Ishikawa (cell line): ENCODE results near the gene MDC1.

Source experiments
- CEBPB ChIP-seq: IDR thresholded peaks from 2 replicates; pipeline ENCODE4 v1.6.1; 2012
- CREB1 ChIP-seq: IDR thresholded peaks from 2 replicates; pipeline ENCODE4 v1.6.1; 2012; ENCODE audit warnings: low read depth
- EGR1 ChIP-seq: IDR thresholded peaks from 2 replicates; pipeline ENCODE4 v1.6.1; 2012
- EP300 ChIP-seq: IDR thresholded peaks from 2 replicates; pipeline ENCODE4 v1.6.1; 2012; ENCODE audit warnings: borderline replicate concordance
- NFIC ChIP-seq: IDR thresholded peaks from 2 replicates; pipeline ENCODE4 v1.6.1; 2012
- RAD21 ChIP-seq: IDR thresholded peaks from 2 replicates; pipeline ENCODE4 v1.6.1; 2012; ENCODE audit warnings: low read depth
- REST ChIP-seq: IDR thresholded peaks from 2 replicates; pipeline ENCODE4 v1.6.1; 2012; ENCODE audit warnings: low read depth, mild to moderate bottlenecking
- TAF1 ChIP-seq: IDR thresholded peaks from 2 replicates; pipeline ENCODE4 v1.6.1; 2012; ENCODE audit warnings: low read depth, mild to moderate bottlenecking
- TCF12 ChIP-seq: IDR thresholded peaks from 2 replicates; pipeline ENCODE4 v1.6.1; 2012; ENCODE audit warnings: low read depth
- TEAD4 ChIP-seq: IDR thresholded peaks from 2 replicates; pipeline ENCODE4 v1.6.1; 2012
- YY1 ChIP-seq: IDR thresholded peaks from 2 replicates; pipeline ENCODE4 v1.6.1; 2012; ENCODE audit warnings: low read depth
- ZBTB7A ChIP-seq: IDR thresholded peaks from 2 replicates; pipeline ENCODE4 v1.6.1; 2012; ENCODE audit warnings: low read depth
- TF ChIP-seq, protein P1 (sequence below): IDR thresholded peaks from 2 replicates; pipeline ENCODE4 v1.6.1; 2012
- TF ChIP-seq, protein P2 (sequence below): IDR thresholded peaks from 2 replicates; pipeline ENCODE4 v1.6.1; 2012

DNA sequence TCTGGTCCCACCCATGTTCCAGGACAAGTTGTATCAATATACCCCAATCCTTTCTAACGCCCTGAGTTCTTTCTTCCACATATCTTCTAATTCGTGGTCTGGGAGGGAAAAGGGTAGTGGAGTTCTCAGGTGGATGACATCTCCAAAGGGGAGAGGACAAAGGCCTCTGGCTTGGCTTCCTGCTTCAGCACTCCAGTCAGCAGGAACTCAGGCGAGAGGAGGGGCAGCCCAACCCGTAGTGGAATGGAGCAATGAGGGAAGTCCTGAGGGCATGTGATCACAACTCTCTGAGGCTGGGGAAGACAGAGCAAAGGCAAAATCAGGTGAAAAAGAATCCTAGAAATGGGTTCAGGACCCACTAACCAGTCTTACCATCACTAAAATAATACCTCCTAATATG lies 16.7 kb downstream of the MDC1 start:
- TF ChIP-seq EP300: no peak
- no peak for TF ChIP-seq ZBTB7A
- TF ChIP-seq TEAD4: no peak
- TF ChIP-seq, protein P1, sequence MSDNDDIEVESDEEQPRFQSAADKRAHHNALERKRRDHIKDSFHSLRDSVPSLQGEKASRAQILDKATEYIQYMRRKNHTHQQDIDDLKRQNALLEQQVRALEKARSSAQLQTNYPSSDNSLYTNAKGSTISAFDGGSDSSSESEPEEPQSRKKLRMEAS: no peak
- no peak for TF ChIP-seq CREB1
- no peak for TF ChIP-seq YY1
- TF ChIP-seq RAD21: no peak
- no peak for TF ChIP-seq NFIC
- no peak for TF ChIP-seq TCF12
- no peak for TF ChIP-seq REST
- TF ChIP-seq, protein P2, sequence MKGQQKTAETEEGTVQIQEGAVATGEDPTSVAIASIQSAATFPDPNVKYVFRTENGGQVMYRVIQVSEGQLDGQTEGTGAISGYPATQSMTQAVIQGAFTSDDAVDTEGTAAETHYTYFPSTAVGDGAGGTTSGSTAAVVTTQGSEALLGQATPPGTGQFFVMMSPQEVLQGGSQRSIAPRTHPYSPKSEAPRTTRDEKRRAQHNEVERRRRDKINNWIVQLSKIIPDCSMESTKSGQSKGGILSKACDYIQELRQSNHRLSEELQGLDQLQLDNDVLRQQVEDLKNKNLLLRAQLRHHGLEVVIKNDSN: no peak
- no peak for TF ChIP-seq CEBPB
- no peak for TF ChIP-seq EGR1
- no peak for TF ChIP-seq TAF1
